ENCODE measurements around the gene LARGE1.

LARGE1 gene

GRCh38 chr22:33598821-33599220 lies 321.5 kb downstream of the LARGE1 start:
- Histone ChIP-seq H3K9me3 (ENCODE audit: low read length) (no peaks in the 10 kb centered on the region), H2AFZ (ENCODE audit: low read length) (no peak overlapping the region), H3K4me3 (ENCODE audit: low read depth, low read length, poor library complexity, severe bottlenecking) (no peak overlapping the region), H3K36me3 (ENCODE audit: insufficient read depth, low read length) (no peaks in the 10 kb centered on the region), H3F3A (ENCODE audit: insufficient read depth, low read length) (no peaks in the 10 kb centered on the region), H3K4me1 (ENCODE audit: insufficient read depth, low read length, severe bottlenecking) (no peaks in the 10 kb centered on the region), H3K4me2 (ENCODE audit: low read length) (no peak overlapping the region), H3K9me2 (ENCODE audit: low read depth, low read length) (no peaks in the 10 kb centered on the region), H3K27me3 (ENCODE audit: insufficient read depth, low read length) (no peaks in the 10 kb centered on the region), H3K79me2 (ENCODE audit: insufficient read depth, low read length) (no peaks in the 10 kb centered on the region), H4K20me1 (ENCODE audit: insufficient read depth, low read length) (no peaks in the 10 kb centered on the region), H3K27ac (ENCODE audit: low read depth, low read length, poor library complexity, severe bottlenecking) (no peak overlapping the region), H3K9ac (ENCODE audit: low read length) (no peak overlapping the region)
- no peak for TF ChIP-seq CTCF (IDR thresholded peaks at IDR 0.05; ENCODE audit: low read length)
- no peak for TF ChIP-seq EZH2 (IDR thresholded peaks at IDR 0.05; ENCODE audit: borderline replicate concordance, low read length)

GRCh38 chr22:33597274-33597985 lies 322.8 kb downstream of the LARGE1 start:
- H3K79me2 ChIP-seq (ENCODE audit: insufficient read depth, low read length): no peaks in the 10 kb centered on the region
- H3K9me2 ChIP-seq (ENCODE audit: low read depth, low read length): no peaks in the 10 kb centered on the region
- H3K36me3 ChIP-seq (ENCODE audit: insufficient read depth, low read length): no peaks in the 10 kb centered on the region
- no peaks in the 10 kb centered on the region for H3K27me3 ChIP-seq (ENCODE audit: insufficient read depth, low read length)
- H2AFZ ChIP-seq (ENCODE audit: low read length): no peak overlapping the region
- TF ChIP-seq CTCF (IDR thresholded peaks at IDR 0.05; ENCODE audit: low read length): no peak
- TF ChIP-seq EZH2 (IDR thresholded peaks at IDR 0.05; ENCODE audit: borderline replicate concordance, low read length): no peak
- H3K9ac ChIP-seq (ENCODE audit: low read length): no peak overlapping the region
- H4K20me1 ChIP-seq (ENCODE audit: insufficient read depth, low read length): no peaks in the 10 kb centered on the region
- H3K9me3 ChIP-seq (ENCODE audit: low read length): no peaks in the 10 kb centered on the region
- H3K4me3 ChIP-seq (ENCODE audit: low read depth, low read length, poor library complexity, severe bottlenecking): no peak overlapping the region
- H3K4me1 ChIP-seq (ENCODE audit: insufficient read depth, low read length, severe bottlenecking): no peaks in the 10 kb centered on the region
- no peak overlapping the region for H3K27ac ChIP-seq (ENCODE audit: low read depth, low read length, poor library complexity, severe bottlenecking)
- no peak overlapping the region for H3K4me2 ChIP-seq (ENCODE audit: low read length)
- no peaks in the 10 kb centered on the region for H3F3A ChIP-seq (ENCODE audit: insufficient read depth, low read length)

GRCh38 chr22:33593818-33594217 lies 326.5 kb downstream of the LARGE1 start:
- Histone ChIP-seq H3K27me3 (ENCODE audit: insufficient read depth, low read length) (no peaks in the 10 kb centered on the region), H3K9ac (ENCODE audit: low read length) (no peak overlapping the region), H3K4me2 (ENCODE audit: low read length) (no peak overlapping the region), H3K9me2 (ENCODE audit: low read depth, low read length) (no peaks in the 10 kb centered on the region), H3K4me3 (ENCODE audit: low read depth, low read length, poor library complexity, severe bottlenecking) (no peak overlapping the region), H3K27ac (ENCODE audit: low read depth, low read length, poor library complexity, severe bottlenecking) (no peak overlapping the region), H3K79me2 (ENCODE audit: insufficient read depth, low read length) (no peaks in the 10 kb centered on the region), H3F3A (ENCODE audit: insufficient read depth, low read length) (no peaks in the 10 kb centered on the region), H4K20me1 (ENCODE audit: insufficient read depth, low read length) (no peaks in the 10 kb centered on the region), H3K9me3 (ENCODE audit: low read length) (no peaks in the 10 kb centered on the region), H2AFZ (ENCODE audit: low read length) (no peak overlapping the region), H3K36me3 (ENCODE audit: insufficient read depth, low read length) (no peaks in the 10 kb centered on the region), H3K4me1 (ENCODE audit: insufficient read depth, low read length, severe bottlenecking) (no peaks in the 10 kb centered on the region)
- no peak for TF ChIP-seq EZH2 (IDR thresholded peaks at IDR 0.05; ENCODE audit: borderline replicate concordance, low read length)
- TF ChIP-seq CTCF (IDR thresholded peaks at IDR 0.05; ENCODE audit: low read length): no peak
